ENCODE data around the gene LRRC14B. TPM values are rescaled to one million over a fixed set of nuclear protein-coding genes. Genes with fewer than 3 reads are reported as not detected.
"Not testable (repeated sequence)": the region's sequence is repeated elsewhere in the genome, so short reads cannot be mapped to it uniquely, and the experiment has no call there.

LRRC14B gene
- total RNA-seq, 6 experiments from 2014 or later = not detected

DNA sequence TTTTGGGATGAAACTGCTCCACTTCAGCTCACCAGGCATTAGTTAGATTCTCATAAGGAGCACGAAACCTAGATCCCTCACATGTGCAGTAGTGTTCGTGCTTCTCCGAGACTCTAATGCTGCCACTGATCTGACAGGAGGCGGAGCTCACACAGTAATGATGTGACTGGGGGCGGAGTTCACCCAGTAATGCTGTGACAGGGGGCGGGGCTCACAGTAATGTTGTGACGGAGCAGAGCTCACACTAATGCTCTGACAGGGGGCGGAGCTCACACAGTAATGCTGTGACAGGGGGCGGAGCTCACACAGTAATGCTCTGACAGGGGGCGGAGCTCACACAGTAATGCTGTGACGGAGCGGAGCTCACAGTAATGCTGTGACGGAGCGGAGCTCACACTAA, 27.1 kb upstream of the LRRC14B start:
- intact Hi-C loops (cut with DNase I) = no loop called here
- Histone ChIP-seq H3K36me3 (no peaks in the 10 kb centered on the region), H3K4me1 (no peaks in the 10 kb centered on the region), H3K4me3 (no peak overlapping the region), H3K27me3 (no peaks in the 10 kb centered on the region), H3K27ac (no peak overlapping the region), H3K9me3 (no peaks in the 10 kb centered on the region)
- DNase-seq = no peak
- TF ChIP-seq, protein P1, sequence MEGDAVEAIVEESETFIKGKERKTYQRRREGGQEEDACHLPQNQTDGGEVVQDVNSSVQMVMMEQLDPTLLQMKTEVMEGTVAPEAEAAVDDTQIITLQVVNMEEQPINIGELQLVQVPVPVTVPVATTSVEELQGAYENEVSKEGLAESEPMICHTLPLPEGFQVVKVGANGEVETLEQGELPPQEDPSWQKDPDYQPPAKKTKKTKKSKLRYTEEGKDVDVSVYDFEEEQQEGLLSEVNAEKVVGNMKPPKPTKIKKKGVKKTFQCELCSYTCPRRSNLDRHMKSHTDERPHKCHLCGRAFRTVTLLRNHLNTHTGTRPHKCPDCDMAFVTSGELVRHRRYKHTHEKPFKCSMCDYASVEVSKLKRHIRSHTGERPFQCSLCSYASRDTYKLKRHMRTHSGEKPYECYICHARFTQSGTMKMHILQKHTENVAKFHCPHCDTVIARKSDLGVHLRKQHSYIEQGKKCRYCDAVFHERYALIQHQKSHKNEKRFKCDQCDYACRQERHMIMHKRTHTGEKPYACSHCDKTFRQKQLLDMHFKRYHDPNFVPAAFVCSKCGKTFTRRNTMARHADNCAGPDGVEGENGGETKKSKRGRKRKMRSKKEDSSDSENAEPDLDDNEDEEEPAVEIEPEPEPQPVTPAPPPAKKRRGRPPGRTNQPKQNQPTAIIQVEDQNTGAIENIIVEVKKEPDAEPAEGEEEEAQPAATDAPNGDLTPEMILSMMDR (IDR thresholded peaks at IDR 0.05) = no peak
- no peak for TF ChIP-seq POLR2A (IDR thresholded peaks at IDR 0.05)
- WGBS (ENCODE audit: insufficient coverage, low coverage, low lambda C conversion rate, missing lambda C conversion rate) = 59% methylated on average over 9 of the region's 14 CpGs
- no peak for ATAC-seq

DNA sequence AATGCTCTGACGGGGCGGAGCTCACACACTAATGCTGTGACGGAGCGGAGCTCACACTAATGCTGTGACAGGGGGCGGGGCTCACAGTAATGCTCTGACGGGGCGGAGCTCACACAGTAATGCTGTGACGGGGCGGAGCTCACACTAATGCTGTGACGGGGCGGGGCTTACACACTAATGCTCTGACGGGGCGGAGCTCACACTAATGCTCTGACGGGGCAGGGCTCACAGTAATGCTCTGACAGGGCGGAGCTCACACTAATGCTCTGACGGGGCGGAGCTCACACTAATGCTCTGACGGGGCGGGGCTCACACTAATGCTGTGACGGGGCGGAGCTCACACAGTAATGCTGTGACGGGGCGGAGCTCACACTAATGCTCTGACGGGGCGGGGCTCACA, 26.5 kb upstream of the LRRC14B start:
- WGBS (ENCODE audit: insufficient coverage, low coverage, low lambda C conversion rate, missing lambda C conversion rate) = 97% methylated on average over 5 of the region's 25 CpGs
- ATAC-seq; intact Hi-C loops (cut with DNase I); H3K4me3 ChIP-seq; DNase-seq; H3K4me1 ChIP-seq; H3K27ac ChIP-seq; H3K9me3 ChIP-seq; H3K27me3 ChIP-seq; H3K36me3 ChIP-seq: not testable (repeated sequence)

DNA sequence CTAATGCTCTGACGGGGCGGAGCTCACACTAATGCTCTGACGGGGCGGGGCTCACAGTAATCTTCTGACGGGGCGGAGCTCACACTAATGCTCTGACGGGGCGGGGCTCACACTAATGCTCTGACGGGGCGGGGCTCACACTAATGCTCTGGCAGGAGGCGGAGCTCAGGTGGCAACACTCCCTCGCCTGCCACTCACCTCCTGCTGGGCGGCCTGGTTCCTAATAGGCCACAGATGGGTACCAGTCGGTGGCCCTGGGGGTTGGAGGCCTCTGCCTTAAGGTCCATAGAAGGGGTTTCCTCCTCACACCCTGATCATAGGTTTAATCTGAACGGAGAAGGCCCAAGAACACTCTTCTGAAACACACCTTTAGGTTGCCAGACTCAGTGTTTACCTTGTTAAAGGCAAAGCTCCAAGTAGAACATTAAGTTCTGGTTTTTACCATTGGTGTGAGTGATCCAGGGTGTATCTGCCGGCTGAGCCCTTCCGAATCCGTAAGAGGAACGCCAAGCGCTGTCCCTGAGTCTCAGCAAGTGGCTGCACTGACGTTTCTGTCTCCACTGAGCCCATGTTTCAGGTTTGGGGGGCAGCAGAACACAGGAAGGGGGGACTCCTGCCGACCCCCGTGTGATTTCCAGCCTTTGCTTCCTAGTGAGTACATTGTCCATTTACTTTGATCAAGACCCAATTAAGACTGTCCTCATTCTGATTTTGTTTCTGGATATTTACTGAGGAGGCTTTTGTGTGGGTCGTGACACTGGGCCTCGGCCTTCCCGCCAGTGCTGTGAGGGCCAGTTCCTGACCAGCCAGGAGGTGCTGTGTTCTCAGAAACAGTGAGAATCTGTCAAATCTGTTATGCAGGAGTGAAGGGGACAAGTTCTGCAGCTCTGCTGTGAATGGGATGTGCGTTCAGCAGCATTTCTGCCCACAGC, 24.6 kb upstream of the LRRC14B start:
- Histone ChIP-seq H3K27ac (no peak overlapping the region), H3K36me3 (no peaks in the 10 kb centered on the region), H3K4me3 (no peak overlapping the region), H3K4me1 (no peaks in the 10 kb centered on the region), H3K9me3 (no peaks in the 10 kb centered on the region), H3K27me3 (no peaks in the 10 kb centered on the region)
- peak in 1 of 4 donors; percentile 31 for ATAC-seq
- DNase-seq = peak in 2 of 3 donors; percentile 43 to 44
- intact Hi-C loops (cut with DNase I) = no loop called here
- WGBS (ENCODE audit: insufficient coverage, low coverage, low lambda C conversion rate, missing lambda C conversion rate) = 83% methylated on average over 8 of the region's 27 CpGs
- TF ChIP-seq POLR2A (IDR thresholded peaks at IDR 0.05) = no peak
- TF ChIP-seq, protein P1 (IDR thresholded peaks at IDR 0.05) = no peak

DNA sequence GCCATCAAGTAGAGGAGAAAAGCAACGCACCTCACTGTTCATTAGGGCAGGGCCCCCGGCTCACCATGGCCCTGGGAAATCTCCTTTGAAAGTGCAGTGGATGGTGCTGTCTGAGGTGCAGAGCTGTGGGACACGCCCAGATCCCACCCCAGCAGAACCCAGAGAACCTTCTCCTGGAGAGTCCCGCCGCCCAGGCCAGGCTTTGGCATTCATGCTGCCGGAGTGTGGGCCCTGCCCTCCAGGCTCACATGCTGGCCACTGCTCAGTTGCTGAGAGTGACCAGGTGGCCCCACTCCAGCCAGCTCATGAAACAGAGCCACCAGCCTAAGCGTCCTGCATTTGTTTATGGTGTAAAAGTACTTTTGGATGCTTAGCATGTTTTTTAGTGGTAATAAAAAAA, 23.8 kb upstream of the LRRC14B start:
- Histone ChIP-seq H3K4me1 (no peaks in the 10 kb centered on the region), H3K4me3 (no peak overlapping the region), H3K27me3 (no peaks in the 10 kb centered on the region), H3K36me3 (no peaks in the 10 kb centered on the region), H3K9me3 (no peaks in the 10 kb centered on the region), H3K27ac (no peak overlapping the region)
- DNase-seq (peak in 1 of 3 donors; percentile 35), ATAC-seq (no peak)
- intact Hi-C loops (cut with DNase I) = no loop called here
- WGBS (ENCODE audit: insufficient coverage, low coverage, low lambda C conversion rate, missing lambda C conversion rate) = 83% methylated on average over 1 of the region's 7 CpGs
- TF ChIP-seq POLR2A (IDR thresholded peaks at IDR 0.05) = no peak
- TF ChIP-seq, protein P1 (IDR thresholded peaks at IDR 0.05) = no peak

DNA sequence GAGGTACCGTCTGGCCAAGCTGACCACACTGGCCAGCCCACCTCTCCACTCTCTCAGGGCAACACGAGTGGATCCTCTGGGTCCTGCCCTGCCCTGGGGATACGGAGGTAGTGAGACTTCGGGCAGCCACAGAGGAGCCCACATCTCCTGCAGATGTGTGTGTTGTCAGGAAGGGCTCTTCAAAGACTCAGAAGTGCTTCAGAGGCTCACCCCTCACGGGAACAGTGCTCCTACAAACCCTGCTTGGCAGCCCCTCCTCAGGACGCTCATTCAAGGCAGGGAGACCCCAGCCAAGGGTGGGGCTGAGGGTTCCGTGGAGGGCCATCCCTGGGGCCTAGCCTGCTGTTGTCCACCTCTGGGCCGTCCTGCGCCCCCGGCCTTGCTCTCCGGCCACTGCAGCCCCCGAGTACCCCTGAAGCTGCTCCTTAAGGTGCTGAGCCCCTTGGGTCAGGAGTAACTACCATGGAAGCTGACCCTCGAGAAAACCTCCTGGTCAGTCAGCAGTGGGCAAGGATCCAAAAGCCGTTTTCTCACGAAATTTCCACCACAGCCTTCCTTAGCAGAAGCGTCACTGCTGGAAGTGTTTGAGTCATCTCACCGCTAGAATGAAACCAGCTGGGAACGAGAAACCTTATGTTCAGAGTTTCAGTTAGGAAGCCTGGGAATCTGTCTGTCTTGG, 23.2 kb upstream of the LRRC14B start:
- DNase-seq (peak in 2 of 3 donors; percentile 28 to 39), ATAC-seq (peak in 1 of 4 donors; percentile 6)
- Histone ChIP-seq H3K9me3 (no peaks in the 10 kb centered on the region), H3K36me3 (no peaks in the 10 kb centered on the region), H3K4me1 (no peaks in the 10 kb centered on the region), H3K27ac (no peak overlapping the region), H3K27me3 (no peaks in the 10 kb centered on the region), H3K4me3 (no peak overlapping the region)
- 44% methylated on average over 6 of the region's 18 CpGs for WGBS (ENCODE audit: insufficient coverage, low coverage, low lambda C conversion rate, missing lambda C conversion rate)
- no peak for TF ChIP-seq POLR2A (IDR thresholded peaks at IDR 0.05)
- TF ChIP-seq, protein P1 (IDR thresholded peaks at IDR 0.05) = no peak
- intact Hi-C loops (cut with DNase I) = no loop called here

Measured in right lobe of liver (tissue), 6 donors.